ENCODE results near the gene MYH7B. TPM values are rescaled to one million over a fixed set of nuclear protein-coding genes. Genes with fewer than 3 reads are reported as not detected.

The MYH7B gene
- under 1 TPM; 0.11 to 0.69 TPM for polyA plus RNA-seq

GRCh38 chr20:34955231-34956040 is at the start of gene MYH7B, which contains the start of gene GSS:
TSS of gene MYH7B (plus strand) at chr20:34955868. CDS start at chr20:34978006, 22,138 bp downstream.
TSS of gene GSS (minus strand) at chr20:34955806. CDS start at chr20:34951852, 3,954 bp downstream.
- H3K27me3 ChIP-seq (ENCODE audit: control insufficient read depth in 1 of 2, insufficient read depth in 2 of 2, low read length in 2 of 2): no peaks in the 10 kb centered on the region
- WGBS, 2 donors: 1% methylated on average over 62 of the region's 62 CpGs
- no peaks in the 10 kb centered on the region for H3K36me3 ChIP-seq (ENCODE audit: control insufficient read depth in 2 of 2, insufficient read depth in 2 of 2, low read length in 1 of 2)
- peak within 1 kb of the TSS; percentile 58 to 65 for H3K4me3 ChIP-seq (ENCODE audit: low read depth in 1 of 2, low read length in 2 of 2)
- peak within 1 kb of the TSS; percentile 85 to 90 for H3K27ac ChIP-seq (ENCODE audit: low read depth in 2 of 2, low read length in 1 of 2)
- no peaks in the 10 kb centered on the region for H3K9me3 ChIP-seq (ENCODE audit: control insufficient read depth in 2 of 2, insufficient read depth in 1 of 2, low read depth in 1 of 2, low read length in 1 of 2)
- H3K4me1 ChIP-seq (ENCODE audit: control insufficient read depth in 2 of 2, insufficient read depth in 2 of 2, low read length in 1 of 2): peaks cover 0 to 3% of the 10 kb centered on the region in 2 donors

GRCh38 chr20:34907616-34908469 is 47.8 kb upstream of the MYH7B start:
- 28 to 32% methylated on average over 7 of the region's 7 CpGs for WGBS, 2 donors
- no peaks in the 10 kb centered on the region for H3K27me3 ChIP-seq (ENCODE audit: control insufficient read depth in 1 of 2, insufficient read depth in 2 of 2, low read length in 2 of 2)
- peak overlapping the region; percentile 38 to 84 for H3K27ac ChIP-seq (ENCODE audit: low read depth in 2 of 2, low read length in 1 of 2)
- no peaks in the 10 kb centered on the region for H3K9me3 ChIP-seq (ENCODE audit: control insufficient read depth in 2 of 2, insufficient read depth in 1 of 2, low read depth in 1 of 2, low read length in 1 of 2)
- H3K36me3 ChIP-seq (ENCODE audit: control insufficient read depth in 2 of 2, insufficient read depth in 2 of 2, low read length in 1 of 2): no peaks in the 10 kb centered on the region
- H3K4me1 ChIP-seq (ENCODE audit: control insufficient read depth in 2 of 2, insufficient read depth in 2 of 2, low read length in 1 of 2): peaks cover 0 to 3% of the 10 kb centered on the region in 2 donors
- no peak overlapping the region for H3K4me3 ChIP-seq (ENCODE audit: low read depth in 1 of 2, low read length in 2 of 2)

GRCh38 chr20:34915131-34915530 is 40.5 kb upstream of the MYH7B start:
- H3K4me3 ChIP-seq (ENCODE audit: low read depth in 1 of 2, low read length in 2 of 2): no peak overlapping the region
- no peaks in the 10 kb centered on the region for H3K27me3 ChIP-seq (ENCODE audit: control insufficient read depth in 1 of 2, insufficient read depth in 2 of 2, low read length in 2 of 2)
- no peak overlapping the region for H3K27ac ChIP-seq (ENCODE audit: low read depth in 2 of 2, low read length in 1 of 2)
- WGBS, 2 donors: 85 to 94% methylated on average over 4 of the region's 4 CpGs
- H3K36me3 ChIP-seq (ENCODE audit: control insufficient read depth in 2 of 2, insufficient read depth in 2 of 2, low read length in 1 of 2): peaks cover 2 to 11% of the 10 kb centered on the region in 2 donors
- H3K4me1 ChIP-seq (ENCODE audit: control insufficient read depth in 2 of 2, insufficient read depth in 2 of 2, low read length in 1 of 2): no peaks in the 10 kb centered on the region
- H3K9me3 ChIP-seq (ENCODE audit: control insufficient read depth in 2 of 2, insufficient read depth in 1 of 2, low read depth in 1 of 2, low read length in 1 of 2): no peaks in the 10 kb centered on the region

- H3K27ac ChIP-seq (ENCODE audit: low read depth in 2 of 2, low read length in 1 of 2): no peak overlapping the region
- H3K36me3 ChIP-seq (ENCODE audit: control insufficient read depth in 2 of 2, insufficient read depth in 2 of 2, low read length in 1 of 2): peaks cover 2 to 18% of the 10 kb centered on the region in 2 donors
- no peaks in the 10 kb centered on the region for H3K4me1 ChIP-seq (ENCODE audit: control insufficient read depth in 2 of 2, insufficient read depth in 2 of 2, low read length in 1 of 2)
- WGBS, 2 donors: 71 to 93% methylated on average over 4 of the region's 4 CpGs
- no peaks in the 10 kb centered on the region for H3K9me3 ChIP-seq (ENCODE audit: control insufficient read depth in 2 of 2, insufficient read depth in 1 of 2, low read depth in 1 of 2, low read length in 1 of 2)
- H3K27me3 ChIP-seq (ENCODE audit: control insufficient read depth in 1 of 2, insufficient read depth in 2 of 2, low read length in 2 of 2): no peaks in the 10 kb centered on the region
- no peak overlapping the region for H3K4me3 ChIP-seq (ENCODE audit: low read depth in 1 of 2, low read length in 2 of 2)
These were observed 39.8 kb upstream of the MYH7B start for GRCh38 chr20:34915749-34916455.

GRCh38 chr20:34916774-34917354 is 38.8 kb upstream of the MYH7B start:
- H3K4me3 ChIP-seq (ENCODE audit: low read depth in 1 of 2, low read length in 2 of 2): no peak overlapping the region
- no peaks in the 10 kb centered on the region for H3K27me3 ChIP-seq (ENCODE audit: control insufficient read depth in 1 of 2, insufficient read depth in 2 of 2, low read length in 2 of 2)
- H3K36me3 ChIP-seq (ENCODE audit: control insufficient read depth in 2 of 2, insufficient read depth in 2 of 2, low read length in 1 of 2): peaks cover 2 to 24% of the 10 kb centered on the region in 2 donors
- WGBS, 2 donors: 77 to 82% methylated on average over 2 of the region's 2 CpGs
- no peaks in the 10 kb centered on the region for H3K4me1 ChIP-seq (ENCODE audit: control insufficient read depth in 2 of 2, insufficient read depth in 2 of 2, low read length in 1 of 2)
- H3K27ac ChIP-seq (ENCODE audit: low read depth in 2 of 2, low read length in 1 of 2): no peak overlapping the region
- no peaks in the 10 kb centered on the region for H3K9me3 ChIP-seq (ENCODE audit: control insufficient read depth in 2 of 2, insufficient read depth in 1 of 2, low read depth in 1 of 2, low read length in 1 of 2)

- H3K4me3 ChIP-seq (ENCODE audit: low read depth in 1 of 2, low read length in 2 of 2): no peak overlapping the region
- no peaks in the 10 kb centered on the region for H3K27me3 ChIP-seq (ENCODE audit: control insufficient read depth in 1 of 2, insufficient read depth in 2 of 2, low read length in 2 of 2)
- H3K27ac ChIP-seq (ENCODE audit: low read depth in 2 of 2, low read length in 1 of 2): no peak overlapping the region
- H3K4me1 ChIP-seq (ENCODE audit: control insufficient read depth in 2 of 2, insufficient read depth in 2 of 2, low read length in 1 of 2): no peaks in the 10 kb centered on the region
- H3K36me3 ChIP-seq (ENCODE audit: control insufficient read depth in 2 of 2, insufficient read depth in 2 of 2, low read length in 1 of 2): peaks cover 0 to 26% of the 10 kb centered on the region in 2 donors
- H3K9me3 ChIP-seq (ENCODE audit: control insufficient read depth in 2 of 2, insufficient read depth in 1 of 2, low read depth in 1 of 2, low read length in 1 of 2): no peaks in the 10 kb centered on the region
These were observed 35.6 kb upstream of the MYH7B start for GRCh38 chr20:34920055-34920454.

- Histone ChIP-seq H3K9me3 (ENCODE audit: control insufficient read depth in 2 of 2, insufficient read depth in 1 of 2, low read depth in 1 of 2, low read length in 1 of 2) (no peaks in the 10 kb centered on the region), H3K4me3 (ENCODE audit: low read depth in 1 of 2, low read length in 2 of 2) (no peak overlapping the region), H3K27ac (ENCODE audit: low read depth in 2 of 2, low read length in 1 of 2) (no peak overlapping the region), H3K4me1 (ENCODE audit: control insufficient read depth in 2 of 2, insufficient read depth in 2 of 2, low read length in 1 of 2) (no peaks in the 10 kb centered on the region), H3K36me3 (ENCODE audit: control insufficient read depth in 2 of 2, insufficient read depth in 2 of 2, low read length in 1 of 2) (peaks cover 6 to 36% of the 10 kb centered on the region in 2 donors), H3K27me3 (ENCODE audit: control insufficient read depth in 1 of 2, insufficient read depth in 2 of 2, low read length in 2 of 2) (no peaks in the 10 kb centered on the region)
- WGBS, 2 donors: 67 to 78% methylated on average over 3 of the region's 3 CpGs
These were observed 34.2 kb upstream of the MYH7B start for GRCh38 chr20:34921436-34921835.

- no peak overlapping the region for H3K4me3 ChIP-seq (ENCODE audit: low read depth in 1 of 2, low read length in 2 of 2)
- WGBS, 2 donors: 74 to 81% methylated on average over 5 of the region's 5 CpGs
- H3K36me3 ChIP-seq (ENCODE audit: control insufficient read depth in 2 of 2, insufficient read depth in 2 of 2, low read length in 1 of 2): peaks cover 13 to 42% of the 10 kb centered on the region in 2 donors
- H3K27ac ChIP-seq (ENCODE audit: low read depth in 2 of 2, low read length in 1 of 2): peak overlapping the region in 1 of 2 donors; percentile 47
- no peaks in the 10 kb centered on the region for H3K27me3 ChIP-seq (ENCODE audit: control insufficient read depth in 1 of 2, insufficient read depth in 2 of 2, low read length in 2 of 2)
- H3K9me3 ChIP-seq (ENCODE audit: control insufficient read depth in 2 of 2, insufficient read depth in 1 of 2, low read depth in 1 of 2, low read length in 1 of 2): no peaks in the 10 kb centered on the region
- no peaks in the 10 kb centered on the region for H3K4me1 ChIP-seq (ENCODE audit: control insufficient read depth in 2 of 2, insufficient read depth in 2 of 2, low read length in 1 of 2)
These were observed 32.9 kb upstream of the MYH7B start for GRCh38 chr20:34922654-34923381.
